GM12872 (cell line): Measurements from ENCODE around the gene DIRAS2.

ENCODE experiments used
- TF ChIP-seq, protein P1 (sequence below): IDR thresholded peaks from 3 replicates; pipeline ENCODE4 v1.5.1; 2011; ENCODE audit warnings: low read depth, mild to moderate bottlenecking, low read length, moderate library complexity; ENCODE audit not compliant: insufficient read depth

The DIRAS2 gene

DNA sequence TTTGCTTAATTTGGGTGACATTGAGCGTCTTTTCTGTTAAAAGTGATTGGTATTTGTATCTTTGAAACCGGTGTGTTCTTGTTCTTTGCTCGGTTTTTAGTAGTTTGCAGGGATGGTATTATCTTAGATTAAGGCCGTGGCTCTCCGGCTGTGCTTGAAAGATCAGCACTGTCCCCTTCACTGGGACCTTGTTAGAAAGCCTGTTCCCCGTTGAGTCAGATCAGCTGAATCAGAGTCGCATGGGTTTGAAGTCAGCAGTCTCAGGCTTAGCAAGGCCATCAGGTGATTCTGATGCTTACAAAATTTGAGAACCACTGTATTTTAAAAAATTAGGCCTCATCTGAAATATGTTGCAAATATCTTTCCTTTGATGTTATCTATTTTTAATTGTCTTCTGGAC is 5.0 kb downstream of the DIRAS2 start:
- TF ChIP-seq, protein P1, sequence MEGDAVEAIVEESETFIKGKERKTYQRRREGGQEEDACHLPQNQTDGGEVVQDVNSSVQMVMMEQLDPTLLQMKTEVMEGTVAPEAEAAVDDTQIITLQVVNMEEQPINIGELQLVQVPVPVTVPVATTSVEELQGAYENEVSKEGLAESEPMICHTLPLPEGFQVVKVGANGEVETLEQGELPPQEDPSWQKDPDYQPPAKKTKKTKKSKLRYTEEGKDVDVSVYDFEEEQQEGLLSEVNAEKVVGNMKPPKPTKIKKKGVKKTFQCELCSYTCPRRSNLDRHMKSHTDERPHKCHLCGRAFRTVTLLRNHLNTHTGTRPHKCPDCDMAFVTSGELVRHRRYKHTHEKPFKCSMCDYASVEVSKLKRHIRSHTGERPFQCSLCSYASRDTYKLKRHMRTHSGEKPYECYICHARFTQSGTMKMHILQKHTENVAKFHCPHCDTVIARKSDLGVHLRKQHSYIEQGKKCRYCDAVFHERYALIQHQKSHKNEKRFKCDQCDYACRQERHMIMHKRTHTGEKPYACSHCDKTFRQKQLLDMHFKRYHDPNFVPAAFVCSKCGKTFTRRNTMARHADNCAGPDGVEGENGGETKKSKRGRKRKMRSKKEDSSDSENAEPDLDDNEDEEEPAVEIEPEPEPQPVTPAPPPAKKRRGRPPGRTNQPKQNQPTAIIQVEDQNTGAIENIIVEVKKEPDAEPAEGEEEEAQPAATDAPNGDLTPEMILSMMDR, result no peak

DNA sequence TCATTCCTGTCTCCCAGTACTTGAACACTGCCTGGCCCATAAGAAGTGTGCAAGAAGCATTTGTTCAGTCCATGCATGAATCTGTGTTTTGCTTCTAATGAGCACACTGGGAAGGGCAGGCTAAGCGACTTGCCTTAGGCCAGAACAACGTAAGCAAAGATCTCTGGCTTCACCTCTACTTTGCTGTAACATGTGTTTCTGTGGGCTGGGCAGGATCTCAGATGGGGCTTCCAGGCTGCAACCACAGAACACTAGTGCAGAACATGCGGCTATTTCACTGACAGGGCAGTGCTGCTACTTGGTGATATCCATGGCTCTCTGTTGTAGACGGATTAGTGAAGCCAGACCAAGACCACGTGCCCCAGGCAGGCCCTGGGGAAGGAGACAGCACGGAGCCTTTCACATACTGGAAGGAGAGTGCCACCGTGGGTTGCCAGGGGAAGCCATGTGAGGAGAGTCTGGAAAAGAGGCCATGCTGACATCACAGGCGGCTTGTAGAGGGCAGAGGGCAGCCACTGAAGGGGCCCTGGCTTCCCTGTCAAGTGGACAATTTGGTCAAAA is 9.9 kb downstream of the DIRAS2 start:
- TF ChIP-seq, protein P1, result no peak

DNA sequence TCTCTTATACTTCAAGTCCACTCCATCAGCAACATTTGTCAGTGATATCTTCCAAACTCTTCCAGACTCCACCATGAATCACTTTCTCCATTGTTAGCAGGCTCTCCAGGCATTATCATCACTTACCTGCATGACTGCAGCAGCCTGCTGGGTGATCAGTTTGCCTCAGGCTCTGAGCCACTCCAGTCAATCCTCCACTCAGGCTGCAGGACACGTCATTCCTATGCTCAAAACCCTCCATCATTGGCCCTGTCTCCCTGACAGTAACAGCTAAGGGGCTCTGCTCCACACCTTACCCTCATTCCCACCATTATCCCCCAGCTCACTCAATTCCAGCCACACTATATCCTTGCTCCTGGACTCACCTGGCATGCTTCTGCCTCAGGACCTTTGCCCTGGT is 10.7 kb downstream of the DIRAS2 start:
- TF ChIP-seq, protein P1, result no peak

DNA sequence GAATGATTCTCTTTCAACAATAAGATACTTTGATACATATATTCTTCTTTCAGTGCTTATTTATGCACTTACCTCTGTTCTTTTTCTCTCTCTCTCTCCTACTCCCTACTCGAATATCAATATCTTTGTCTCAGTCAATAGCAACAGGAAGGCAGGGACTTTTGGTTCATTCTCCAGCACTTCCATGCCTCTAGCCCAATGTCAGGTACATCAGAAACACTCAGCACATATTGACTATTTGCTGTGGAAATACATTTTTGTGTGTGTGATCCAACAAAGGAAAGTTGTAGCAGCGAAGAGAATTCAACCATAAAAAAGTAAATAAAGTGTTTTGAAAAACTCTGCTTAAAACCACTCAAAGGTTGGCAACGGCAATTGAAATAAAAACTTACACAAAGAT is 12.6 kb downstream of the DIRAS2 start:
- TF ChIP-seq, protein P1, result no peak

DNA sequence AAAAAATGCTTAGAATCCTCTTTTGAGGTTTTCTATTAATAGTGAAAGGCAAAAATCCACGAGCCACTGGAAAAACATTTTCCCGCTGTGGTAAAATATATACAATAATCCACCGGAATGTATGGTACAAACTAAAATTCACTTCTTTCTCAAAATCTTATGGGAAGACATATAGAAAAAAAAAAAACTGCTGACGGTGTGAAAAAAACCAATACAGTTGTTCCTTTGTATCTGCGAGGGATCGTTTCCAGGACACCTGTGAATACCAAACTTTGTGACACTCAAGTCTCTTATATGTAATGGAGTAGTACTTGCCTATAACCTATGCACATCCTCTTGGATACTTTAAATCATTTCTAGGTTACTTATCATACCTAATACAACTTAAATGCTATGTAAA is 13.3 kb downstream of the DIRAS2 start:
- TF ChIP-seq, protein P1, result no peak

DNA sequence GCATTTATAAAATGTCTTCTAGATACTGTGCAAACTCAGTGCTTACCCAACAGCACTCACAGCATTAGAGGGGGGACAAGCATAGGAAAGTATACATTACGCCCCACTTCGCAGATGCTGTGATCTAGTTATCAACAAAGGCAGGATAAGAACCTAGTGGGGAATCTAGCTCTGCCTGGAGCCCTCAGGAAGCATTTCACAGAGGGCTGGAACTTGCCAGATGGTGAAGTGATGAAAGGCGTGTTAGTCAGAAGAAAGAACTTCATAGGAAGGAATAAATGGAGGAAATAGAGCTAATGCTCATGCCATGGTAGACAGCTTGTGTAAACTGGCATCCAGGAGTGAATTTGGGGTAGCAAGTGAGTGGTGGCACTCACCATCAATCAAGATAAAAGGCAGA is 25.8 kb downstream of the DIRAS2 start:
- TF ChIP-seq, protein P1, result no peak

DNA sequence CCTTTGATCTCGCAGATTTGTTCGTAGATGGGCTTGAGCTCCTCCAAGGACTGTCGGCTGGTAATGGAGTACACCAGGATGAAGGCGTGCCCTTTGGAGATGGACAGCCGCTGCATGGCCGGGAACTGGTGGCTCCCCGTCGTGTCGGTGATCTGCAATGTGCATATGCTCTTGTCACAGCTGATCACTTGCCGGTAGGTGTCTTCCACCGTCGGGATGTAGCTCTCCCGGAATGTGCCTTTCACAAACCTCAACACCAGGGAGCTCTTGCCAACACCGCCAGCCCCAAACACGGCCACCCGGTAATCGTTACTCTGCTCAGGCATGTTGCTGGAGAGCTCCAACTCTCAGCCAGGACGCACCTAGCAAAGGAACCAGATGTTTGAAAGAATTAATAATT is 29.1 kb downstream of the DIRAS2 start:
- TF ChIP-seq, protein P1, result no peak
